IMR-90 (cell line): ENCODE results near the gene CD86.

Source experiments
- CEBPB ChIP-seq: IDR thresholded peaks from 2 replicates; pipeline ENCODE4 v1.6.1; 2012; ENCODE audit warnings: low read depth, low read length, improper control_type of control experiment
- ELK1 ChIP-seq: fragments of 150-350 bp; IDR thresholded peaks from 2 replicates; pipeline ENCODE4 v1.6.1; 2016; ENCODE audit warnings: low read depth, mild to moderate bottlenecking, low read length, moderate library complexity, borderline replicate concordance
- MAZ ChIP-seq: IDR thresholded peaks from 2 replicates; pipeline ENCODE4 v1.6.1; 2012; ENCODE audit warnings: low read depth, mild to moderate bottlenecking, low read length, improper control_type of control experiment, moderate library complexity, borderline replicate concordance
- RAD21 ChIP-seq: IDR thresholded peaks from 2 replicates; pipeline ENCODE4 v1.6.1; 2012; ENCODE audit warnings: low read length, improper control_type of control experiment
- TF ChIP-seq, protein P1 (sequence below): fragments of 150-350 bp; IDR thresholded peaks from 2 replicates; pipeline ENCODE4 v1.6.1; 2017; ENCODE audit warnings: mild to moderate bottlenecking, antibody characterized with exemption, low read length, low read depth
- TF ChIP-seq, protein P2 (sequence below): conservative IDR thresholded peaks from 2 replicates; pipeline ENCODE4 v1.5.1; 2012; ENCODE audit warnings: mild to moderate bottlenecking, low read depth, low read length, improper control_type of control experiment

DNA sequence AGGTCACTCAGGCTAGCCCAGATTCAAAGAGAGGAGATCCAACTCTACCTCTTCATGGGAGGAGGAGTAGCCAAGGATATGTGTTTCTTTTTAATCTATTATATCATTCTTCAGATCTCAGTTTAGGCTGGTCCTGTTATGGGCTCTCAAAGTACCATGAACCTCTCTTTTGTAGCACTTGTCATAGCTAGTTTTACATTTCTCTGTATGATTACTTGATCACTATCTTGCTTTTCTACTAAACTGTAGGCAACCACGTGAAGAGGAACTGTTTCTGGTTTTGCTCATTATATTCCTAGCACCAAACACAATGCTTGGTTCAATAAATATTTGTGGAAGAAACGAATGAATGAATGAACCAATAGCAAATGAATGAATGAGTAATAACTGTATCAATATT, 29.6 kb downstream of the CD86 start:
- TF ChIP-seq, protein P1, sequence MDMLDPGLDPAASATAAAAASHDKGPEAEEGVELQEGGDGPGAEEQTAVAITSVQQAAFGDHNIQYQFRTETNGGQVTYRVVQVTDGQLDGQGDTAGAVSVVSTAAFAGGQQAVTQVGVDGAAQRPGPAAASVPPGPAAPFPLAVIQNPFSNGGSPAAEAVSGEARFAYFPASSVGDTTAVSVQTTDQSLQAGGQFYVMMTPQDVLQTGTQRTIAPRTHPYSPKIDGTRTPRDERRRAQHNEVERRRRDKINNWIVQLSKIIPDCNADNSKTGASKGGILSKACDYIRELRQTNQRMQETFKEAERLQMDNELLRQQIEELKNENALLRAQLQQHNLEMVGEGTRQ: no peak
- no peak for TF ChIP-seq CEBPB
- TF ChIP-seq, protein P2, sequence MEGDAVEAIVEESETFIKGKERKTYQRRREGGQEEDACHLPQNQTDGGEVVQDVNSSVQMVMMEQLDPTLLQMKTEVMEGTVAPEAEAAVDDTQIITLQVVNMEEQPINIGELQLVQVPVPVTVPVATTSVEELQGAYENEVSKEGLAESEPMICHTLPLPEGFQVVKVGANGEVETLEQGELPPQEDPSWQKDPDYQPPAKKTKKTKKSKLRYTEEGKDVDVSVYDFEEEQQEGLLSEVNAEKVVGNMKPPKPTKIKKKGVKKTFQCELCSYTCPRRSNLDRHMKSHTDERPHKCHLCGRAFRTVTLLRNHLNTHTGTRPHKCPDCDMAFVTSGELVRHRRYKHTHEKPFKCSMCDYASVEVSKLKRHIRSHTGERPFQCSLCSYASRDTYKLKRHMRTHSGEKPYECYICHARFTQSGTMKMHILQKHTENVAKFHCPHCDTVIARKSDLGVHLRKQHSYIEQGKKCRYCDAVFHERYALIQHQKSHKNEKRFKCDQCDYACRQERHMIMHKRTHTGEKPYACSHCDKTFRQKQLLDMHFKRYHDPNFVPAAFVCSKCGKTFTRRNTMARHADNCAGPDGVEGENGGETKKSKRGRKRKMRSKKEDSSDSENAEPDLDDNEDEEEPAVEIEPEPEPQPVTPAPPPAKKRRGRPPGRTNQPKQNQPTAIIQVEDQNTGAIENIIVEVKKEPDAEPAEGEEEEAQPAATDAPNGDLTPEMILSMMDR: no peak
- no peak for TF ChIP-seq MAZ
- TF ChIP-seq RAD21: no peak
- no peak for TF ChIP-seq ELK1
